ENCODE data around the gene MAGED2.
"Not testable (repeated sequence)": the region's sequence is repeated elsewhere in the genome, so short reads cannot be mapped to it uniquely, and the experiment has no call there.

MAGED2 gene

GRCh38 chrX:54818221-54818620 lies 10.7 kb downstream of the MAGED2 start:
- DNase-seq: no peak

GRCh38 chrX:54819201-54819600 lies 11.7 kb downstream of the MAGED2 start:
- DNase-seq: no peak

DNA sequence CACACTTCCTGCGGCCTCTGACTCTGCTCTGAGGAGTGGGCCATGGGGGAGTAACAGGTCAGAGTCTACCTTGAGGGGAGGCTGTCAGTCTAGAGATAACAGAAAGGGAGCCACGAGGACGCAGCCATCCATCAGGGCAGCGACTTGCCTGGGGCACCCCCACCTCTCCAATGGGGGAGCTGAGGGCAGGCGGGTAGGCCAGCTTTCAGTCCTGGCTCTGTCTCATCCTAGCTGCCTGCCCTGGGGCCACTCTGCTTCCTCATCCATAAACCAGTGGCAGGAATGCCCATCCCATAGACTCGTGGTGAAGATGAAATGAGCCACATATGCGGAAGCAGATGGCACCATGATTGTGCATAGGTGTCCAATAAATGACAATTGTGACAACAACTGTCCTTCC lies 13.2 kb downstream of the MAGED2 start:
- DNase-seq: no peak

DNA sequence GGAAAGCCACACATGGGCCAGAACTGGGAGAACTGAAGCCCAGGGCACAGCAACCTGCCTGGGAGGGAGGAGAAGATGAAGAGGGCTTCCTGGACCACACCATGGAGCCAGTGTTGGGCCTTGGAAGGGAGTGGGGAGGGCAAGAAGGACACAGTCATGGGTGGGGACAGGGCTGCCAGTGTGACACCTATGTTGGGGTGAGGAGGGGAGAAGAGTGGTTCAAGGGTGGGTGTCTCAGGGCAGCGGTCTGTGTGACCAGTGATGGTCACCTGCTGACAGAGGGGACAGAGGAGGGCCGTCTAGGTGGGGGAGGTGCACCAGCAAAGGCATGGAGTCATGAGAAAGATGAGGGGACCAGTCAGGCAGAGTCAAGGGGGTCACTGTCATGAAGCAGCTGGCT lies 13.8 kb downstream of the MAGED2 start:
- no peak for DNase-seq

GRCh38 chrX:54824195-54824594 lies 16.6 kb downstream of the MAGED2 start:
- no peak for DNase-seq

DNA sequence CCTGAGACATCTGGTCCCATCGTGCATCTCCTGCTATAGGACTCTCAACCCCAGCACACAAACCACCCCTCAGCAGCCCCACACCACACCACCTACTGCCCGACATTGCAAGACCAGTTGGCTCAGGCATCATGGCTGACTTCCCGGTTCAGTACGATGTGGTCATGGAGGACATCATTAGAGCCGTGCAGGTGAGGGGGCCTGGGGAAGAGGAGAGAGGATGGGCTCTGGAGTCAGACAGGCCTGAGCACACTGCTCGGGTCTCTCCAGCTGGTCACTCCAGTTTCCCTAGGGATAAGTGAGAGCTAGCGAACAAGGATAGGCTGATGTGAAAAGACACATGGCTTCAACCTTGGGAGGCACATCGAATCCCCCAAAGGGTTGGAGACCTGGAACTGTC lies 17.2 kb downstream of the MAGED2 start:
- no peak for DNase-seq

GRCh38 chrX:54825716-54826438 lies 18.3 kb downstream of the MAGED2 start:
- peak; percentile 20 for DNase-seq

DNA sequence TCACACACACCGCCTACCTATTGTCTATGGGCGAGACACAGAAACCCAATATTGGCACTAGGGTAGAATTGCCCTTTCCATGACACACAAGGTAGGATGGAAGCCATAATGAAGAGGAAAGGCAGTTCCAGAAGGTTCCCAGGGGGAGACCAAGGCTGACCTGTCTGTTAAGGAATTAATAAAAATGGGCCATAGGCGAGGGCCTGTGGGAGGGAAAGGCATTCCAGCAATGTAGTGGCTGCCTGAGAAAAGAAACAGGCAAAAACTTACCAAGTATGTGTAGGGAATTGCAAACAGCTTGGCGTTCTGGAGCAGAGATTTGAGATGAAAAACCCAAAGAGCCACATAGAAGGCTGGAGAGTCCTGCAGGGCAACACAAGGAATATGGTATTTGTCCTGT lies 19.1 kb downstream of the MAGED2 start:
- DNase-seq: no peak

DNA sequence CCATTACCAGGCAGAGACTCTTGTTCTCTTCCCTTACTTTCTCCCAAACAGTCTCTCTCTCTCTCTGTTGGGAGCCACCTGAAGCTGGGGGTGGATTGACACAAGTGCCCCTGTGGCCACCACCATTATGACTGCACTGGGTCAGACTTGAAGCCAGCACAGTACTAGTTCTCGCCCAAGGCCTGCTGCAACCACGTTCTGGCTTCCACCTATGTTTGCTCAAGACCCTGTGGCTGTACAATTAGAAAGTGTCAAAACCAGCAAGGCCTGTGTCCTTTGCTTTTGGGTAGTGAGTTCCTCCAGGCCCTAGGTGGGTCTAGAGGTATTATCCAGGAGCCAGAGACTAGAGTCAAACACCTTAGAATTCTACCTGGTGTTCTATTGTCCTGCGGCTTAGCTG lies 31.0 kb downstream of the MAGED2 start:
- DNase-seq: no peak

GRCh38 chrX:54841184-54841874 lies 33.8 kb downstream of the MAGED2 start:
- not testable (repeated sequence) for DNase-seq

- no peak for DNase-seq
Observed at GRCh38 chrX:54842607-54843006, 35.1 kb downstream of the MAGED2 start.

GRCh38 chrX:54843050-54843449 lies 35.5 kb downstream of the MAGED2 start:
- DNase-seq: no peak

- not testable (repeated sequence) for DNase-seq
Observed at GRCh38 chrX:54847700-54848099, 40.2 kb downstream of the MAGED2 start.

- DNase-seq: no peak
Observed at GRCh38 chrX:54865208-54865607, 57.7 kb downstream of the MAGED2 start.
